Gastroesophageal sphincter (tissue), 3 donors: ENCODE measurements around the gene PAM16.

Experiments used
- POLR2A ChIP-seq, 2 donors: fragments of 450-650 bp; IDR thresholded peaks; one replicate each; pipeline ENCODE4 v1.6.1; 2017; ENCODE audit warnings: antibody characterized with exemption in 2 of 2, mild to moderate bottlenecking in 2 of 2, moderate library complexity in 1 of 2
- TF ChIP-seq, protein P1 (sequence below), 4 experiments: fragments of 200-600 bp in 2 of 4; fragments of 450-650 bp in 2 of 4; sonication (generic) in 1 of 4; IDR thresholded peaks; one replicate each; pipeline ENCODE4 v1.5.1; 2017 to 2019; ENCODE audit warnings: antibody characterized with exemption in 4 of 4, mild to moderate bottlenecking in 2 of 4, moderate library complexity in 2 of 4

DNA sequence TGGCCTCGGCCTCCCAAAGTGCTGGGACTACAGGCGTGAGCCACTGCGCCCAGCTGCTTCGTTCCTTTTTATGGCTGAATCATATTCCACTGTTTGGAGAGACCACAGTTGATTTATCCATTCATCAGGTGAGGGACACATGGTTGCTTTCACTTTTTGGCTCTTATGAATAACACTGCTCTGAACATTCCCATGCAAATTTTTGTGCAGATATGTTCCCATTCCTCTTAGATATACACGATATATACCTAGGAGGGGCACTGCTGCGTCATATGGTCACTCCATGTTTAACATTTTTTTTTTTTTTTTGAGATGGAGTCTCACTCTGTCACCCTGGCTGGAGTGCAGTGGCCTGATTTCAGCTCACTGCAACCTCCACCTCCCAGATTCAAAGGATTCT lies 49.2 kb downstream of the PAM16 start:
- TF ChIP-seq, protein P1, sequence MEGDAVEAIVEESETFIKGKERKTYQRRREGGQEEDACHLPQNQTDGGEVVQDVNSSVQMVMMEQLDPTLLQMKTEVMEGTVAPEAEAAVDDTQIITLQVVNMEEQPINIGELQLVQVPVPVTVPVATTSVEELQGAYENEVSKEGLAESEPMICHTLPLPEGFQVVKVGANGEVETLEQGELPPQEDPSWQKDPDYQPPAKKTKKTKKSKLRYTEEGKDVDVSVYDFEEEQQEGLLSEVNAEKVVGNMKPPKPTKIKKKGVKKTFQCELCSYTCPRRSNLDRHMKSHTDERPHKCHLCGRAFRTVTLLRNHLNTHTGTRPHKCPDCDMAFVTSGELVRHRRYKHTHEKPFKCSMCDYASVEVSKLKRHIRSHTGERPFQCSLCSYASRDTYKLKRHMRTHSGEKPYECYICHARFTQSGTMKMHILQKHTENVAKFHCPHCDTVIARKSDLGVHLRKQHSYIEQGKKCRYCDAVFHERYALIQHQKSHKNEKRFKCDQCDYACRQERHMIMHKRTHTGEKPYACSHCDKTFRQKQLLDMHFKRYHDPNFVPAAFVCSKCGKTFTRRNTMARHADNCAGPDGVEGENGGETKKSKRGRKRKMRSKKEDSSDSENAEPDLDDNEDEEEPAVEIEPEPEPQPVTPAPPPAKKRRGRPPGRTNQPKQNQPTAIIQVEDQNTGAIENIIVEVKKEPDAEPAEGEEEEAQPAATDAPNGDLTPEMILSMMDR (IDR thresholded peaks at IDR 0.05): no peak
- no peak for TF ChIP-seq POLR2A (IDR thresholded peaks at IDR 0.05)
